ENCODE results near the gene SPAG16.

DNA sequence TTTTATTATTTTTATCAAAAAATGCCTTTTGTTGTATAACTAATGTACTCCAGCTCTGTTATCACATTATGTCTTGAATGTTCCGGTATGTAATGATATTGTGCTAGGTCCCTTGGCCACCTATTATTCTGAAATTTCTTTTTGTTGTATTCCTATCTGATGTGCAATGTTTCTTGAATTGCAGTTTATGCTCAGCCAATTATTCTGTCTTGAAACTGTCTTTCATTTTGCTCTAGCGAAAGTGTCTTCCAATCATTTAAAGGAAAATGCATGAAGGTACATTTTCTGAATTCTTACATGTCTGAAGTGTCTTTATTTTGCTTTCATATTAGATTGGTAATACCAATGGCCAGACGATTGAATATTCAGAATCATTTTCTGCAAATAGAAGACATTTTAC is 277.5 kb downstream of the SPAG16 start:
- TF ChIP-seq, protein P1, sequence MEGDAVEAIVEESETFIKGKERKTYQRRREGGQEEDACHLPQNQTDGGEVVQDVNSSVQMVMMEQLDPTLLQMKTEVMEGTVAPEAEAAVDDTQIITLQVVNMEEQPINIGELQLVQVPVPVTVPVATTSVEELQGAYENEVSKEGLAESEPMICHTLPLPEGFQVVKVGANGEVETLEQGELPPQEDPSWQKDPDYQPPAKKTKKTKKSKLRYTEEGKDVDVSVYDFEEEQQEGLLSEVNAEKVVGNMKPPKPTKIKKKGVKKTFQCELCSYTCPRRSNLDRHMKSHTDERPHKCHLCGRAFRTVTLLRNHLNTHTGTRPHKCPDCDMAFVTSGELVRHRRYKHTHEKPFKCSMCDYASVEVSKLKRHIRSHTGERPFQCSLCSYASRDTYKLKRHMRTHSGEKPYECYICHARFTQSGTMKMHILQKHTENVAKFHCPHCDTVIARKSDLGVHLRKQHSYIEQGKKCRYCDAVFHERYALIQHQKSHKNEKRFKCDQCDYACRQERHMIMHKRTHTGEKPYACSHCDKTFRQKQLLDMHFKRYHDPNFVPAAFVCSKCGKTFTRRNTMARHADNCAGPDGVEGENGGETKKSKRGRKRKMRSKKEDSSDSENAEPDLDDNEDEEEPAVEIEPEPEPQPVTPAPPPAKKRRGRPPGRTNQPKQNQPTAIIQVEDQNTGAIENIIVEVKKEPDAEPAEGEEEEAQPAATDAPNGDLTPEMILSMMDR (IDR thresholded peaks at IDR 0.05): no peak
- TF ChIP-seq POLR2A (IDR thresholded peaks at IDR 0.05): no peak
